ENCODE data around the gene TSPAN17. TPM values are rescaled to one million over a fixed set of nuclear protein-coding genes. Genes with fewer than 3 reads are reported as not detected.

Gene TSPAN17
- polyA plus RNA-seq, 1 of the 3 experiments (the other 2 are of a cell fraction) = 61.7 TPM

- Histone ChIP-seq H3K27ac (ENCODE audit: low read depth in 2 of 2, low read length in 1 of 2) (no peak overlapping the region), H3K79me2 (ENCODE audit: insufficient read depth) (no peaks in the 10 kb centered on the region), H3K4me2 (no peak overlapping the region), H4K20me1 (ENCODE audit: insufficient read depth) (no peaks in the 10 kb centered on the region), H3K4me3 (ENCODE audit: low read depth in 2 of 2, low read length in 1 of 2) (no peak overlapping the region), H3K36me3 (replicated peaks in 1 of 2; ENCODE audit: control insufficient read depth in 1 of 2, insufficient read depth in 2 of 2, low read length in 1 of 2) (no peaks in the 10 kb centered on the region), H3K4me1 (ENCODE audit: control insufficient read depth in 1 of 2, insufficient read depth in 2 of 2, low read depth in 1 of 2, low read length in 1 of 2) (peaks cover 0 to 9% of the 10 kb centered on the region in 2 experiments; a peak in 1 of 4 replicates), H3K9ac (no peak overlapping the region), H3F3A (replicated peaks; ENCODE audit: insufficient read depth) (no peaks in the 10 kb centered on the region), H3K9me2 (no peaks in the 10 kb centered on the region), H2AFZ (ENCODE audit: low read depth) (no peak overlapping the region), H3K27me3 (ENCODE audit: insufficient read depth) (peaks cover 45% of the 10 kb centered on the region; the same call in 1 of the 2 replicates), H3K9me3 (no peaks in the 10 kb centered on the region)
- no peak for TF ChIP-seq MEF2A (IDR thresholded peaks at IDR 0.05; ENCODE audit: borderline replicate concordance, low read depth)
- no peak for TF ChIP-seq TEAD4 (IDR thresholded peaks at IDR 0.05; ENCODE audit: borderline replicate concordance, insufficient read depth)
- TF ChIP-seq SMC3 (IDR thresholded peaks at IDR 0.05; ENCODE audit: low read depth, low read length) = no peak
- TF ChIP-seq CTCF (IDR thresholded peaks at IDR 0.05) = no peak
- TF ChIP-seq FOXJ3 (CRISPR knock-in tag; IDR thresholded peaks at IDR 0.05) = no peak
- TF ChIP-seq ELF1 (IDR thresholded peaks at IDR 0.05) = no peak
- TF ChIP-seq YY1 (IDR thresholded peaks at IDR 0.05; ENCODE audit: low read depth) = no peak
- POLR2A ChIA-PET = no interaction called here
- 28% methylated on average over 6 of the region's 6 CpGs for WGBS (ENCODE audit: low lambda C conversion rate)
- CTCF ChIA-PET = interaction anchor here (0.9 to 2.6 kb wide), 2 partner anchors 14 to 59 kb away, joined by 3 to 7 read pairs; no protein-coding TSS in a partner anchor
- no peak for DNase-seq
Observed at GRCh38 chr5:176633598-176633997, 13.7 kb upstream of the TSPAN17 start.

- Histone ChIP-seq H3K4me2 (no peak overlapping the region), H3K4me3 (ENCODE audit: low read depth in 2 of 2, low read length in 1 of 2) (no peak overlapping the region), H3K79me2 (ENCODE audit: insufficient read depth) (no peaks in the 10 kb centered on the region), H3K36me3 (replicated peaks in 1 of 2; ENCODE audit: control insufficient read depth in 1 of 2, insufficient read depth in 2 of 2, low read length in 1 of 2) (no peaks in the 10 kb centered on the region), H3K9ac (no peak overlapping the region), H4K20me1 (ENCODE audit: insufficient read depth) (no peaks in the 10 kb centered on the region), H3K27me3 (ENCODE audit: insufficient read depth) (peaks cover 27% of the 10 kb centered on the region; the same call in 1 of the 2 replicates), H2AFZ (ENCODE audit: low read depth) (no peak overlapping the region), H3K9me2 (no peaks in the 10 kb centered on the region), H3K27ac (ENCODE audit: low read depth in 2 of 2, low read length in 1 of 2) (no peak overlapping the region), H3F3A (replicated peaks; ENCODE audit: insufficient read depth) (no peaks in the 10 kb centered on the region), H3K9me3 (no peaks in the 10 kb centered on the region), H3K4me1 (ENCODE audit: control insufficient read depth in 1 of 2, insufficient read depth in 2 of 2, low read depth in 1 of 2, low read length in 1 of 2) (no peaks in the 10 kb centered on the region; a peak in 1 of 4 replicates)
- DNase-seq = no peak
- WGBS (ENCODE audit: low lambda C conversion rate) = 53% methylated on average over 9 of the region's 9 CpGs
- ChIA-PET CTCF (interaction anchor here (0.8 to 2.6 kb wide), 3 partner anchors 15 to 63 kb away, joined by 3 to 7 read pairs (median 3); no protein-coding TSS in a partner anchor), POLR2A (no interaction called here)
- no peak for TF ChIP-seq TCF12 (IDR thresholded peaks at IDR 0.05)
- TF ChIP-seq JUND (IDR thresholded peaks at IDR 0.05) = no peak
- no peak for TF ChIP-seq NRF1 (IDR thresholded peaks at IDR 0.05; ENCODE audit: low read depth, low read length)
- TF ChIP-seq USF2 (IDR thresholded peaks at IDR 0.05; ENCODE audit: borderline replicate concordance, low read depth, low read length) = no peak
- no peak for TF ChIP-seq CTCF (IDR thresholded peaks at IDR 0.05)
- TF ChIP-seq IRF3 (IDR thresholded peaks at IDR 0.05; ENCODE audit: low read depth, low read length) = no peak
- no peak for TF ChIP-seq RFX5 (IDR thresholded peaks at IDR 0.05; ENCODE audit: low read length)
Observed at GRCh38 chr5:176636426-176636825, 10.9 kb upstream of the TSPAN17 start.
